GM20431 (cell line): Measurements from ENCODE around the gene USP24.

ENCODE experiments used
- in situ Hi-C: fragments of 300-500 bp; cut with MseI, MboI; formaldehyde crosslinking; loops from one replicate; pipeline ENCODE4 v1.15.0; 2020; ENCODE audit warnings: low sequenced_read_pairs; ENCODE audit not compliant: unreplicated experiment

USP24 gene

DNA sequence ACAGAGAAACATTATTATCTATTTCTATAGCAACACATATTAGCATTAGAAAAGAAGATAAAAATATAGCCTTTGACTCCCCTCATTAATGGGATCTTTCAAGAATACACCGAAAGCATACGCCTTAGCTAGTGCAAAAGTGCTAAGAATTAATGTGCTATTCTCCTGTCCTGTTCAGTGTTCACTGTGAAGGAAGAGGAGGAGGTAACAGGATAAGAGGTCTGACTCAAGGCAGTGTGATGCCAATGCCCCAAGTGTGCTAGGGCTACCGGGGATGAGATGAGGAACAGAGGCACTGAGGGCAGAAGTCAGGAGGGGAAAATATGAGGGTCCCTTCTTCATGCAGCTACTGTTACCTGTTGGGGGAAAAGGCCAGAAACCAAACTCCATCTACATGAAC lies 43.5 kb downstream of the USP24 start:
- in situ Hi-C loops = no loop called here

GRCh38 chr1:55170426-55170825 lies 44.7 kb downstream of the USP24 start:
- in situ Hi-C loops = no loop called here

- in situ Hi-C loops = no loop called here
Observed at GRCh38 chr1:55169126-55169525, 46.0 kb downstream of the USP24 start.

DNA sequence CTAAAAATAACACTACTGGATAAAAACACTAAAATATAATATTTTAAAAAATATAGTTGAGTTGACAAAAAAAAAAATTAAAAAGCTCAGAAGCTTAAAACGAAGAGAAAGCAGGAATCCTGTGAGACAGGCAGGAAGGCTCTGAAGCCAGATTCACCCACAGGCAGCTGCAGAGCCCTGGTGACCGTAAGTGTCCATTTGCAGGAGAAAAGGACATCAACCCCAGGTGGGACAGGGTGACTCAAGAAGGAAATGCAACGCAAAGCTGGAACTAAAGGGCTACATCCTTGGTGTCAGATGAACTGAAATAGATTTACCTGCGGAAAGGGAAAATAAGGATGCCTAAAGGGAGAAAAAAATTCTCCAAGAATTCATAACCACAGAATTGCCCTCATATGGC lies 46.8 kb downstream of the USP24 start:
- in situ Hi-C loops = no loop called here

DNA sequence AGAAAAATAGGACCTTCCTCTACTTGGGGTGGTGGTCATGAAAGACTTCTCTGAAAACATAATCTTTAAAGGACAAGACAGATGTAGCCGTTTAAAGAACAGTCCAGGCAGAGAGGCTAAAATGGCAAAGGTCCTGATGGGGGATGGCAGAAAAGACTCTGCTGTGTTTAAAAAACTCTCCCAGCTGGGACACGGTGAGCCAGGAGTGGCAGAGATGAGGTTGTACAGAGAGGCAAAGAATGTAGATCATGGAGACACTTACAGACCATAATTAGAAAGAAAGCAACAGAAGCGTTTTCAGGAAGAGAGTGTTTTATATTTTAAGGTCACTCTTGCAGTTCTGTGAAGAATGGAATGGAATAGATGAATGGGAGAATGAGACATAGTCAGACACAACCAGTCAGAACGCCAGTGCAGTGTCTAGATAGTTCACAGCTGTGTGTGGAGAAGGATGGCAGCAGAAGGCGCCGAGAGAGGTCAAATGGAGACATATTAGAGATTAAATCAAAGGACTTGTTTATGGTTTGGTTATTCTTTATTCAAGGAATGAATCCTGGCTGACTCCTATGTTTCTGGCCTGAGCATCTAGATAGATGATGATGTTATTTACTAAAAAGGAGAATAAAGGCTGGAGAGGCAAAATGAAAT lies 47.8 kb downstream of the USP24 start:
- in situ Hi-C loops = no loop called here

- in situ Hi-C loops = no loop called here
Observed at GRCh38 chr1:55164906-55165305, 50.3 kb downstream of the USP24 start.

DNA sequence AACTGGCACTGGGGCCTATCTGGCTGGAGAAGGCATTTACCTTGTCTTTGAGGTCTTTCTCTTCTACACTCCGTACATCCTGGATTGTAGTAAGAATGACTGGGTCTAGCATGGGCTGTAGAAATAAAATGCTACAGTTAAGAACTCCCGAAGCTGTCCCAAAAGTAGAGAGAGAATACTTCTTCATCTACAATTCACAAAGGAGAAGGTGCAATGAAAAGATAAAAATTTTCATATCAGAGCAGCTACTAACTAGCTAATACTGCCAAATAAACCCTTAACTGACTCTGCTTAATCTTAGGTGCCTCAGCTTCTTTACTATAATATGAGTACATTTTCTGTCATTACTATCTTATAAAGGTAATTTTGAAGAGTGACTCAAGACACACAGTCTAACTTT lies 55.6 kb downstream of the USP24 start:
- in situ Hi-C loops = no loop called here

- in situ Hi-C loops = no loop called here
Observed at GRCh38 chr1:55156608-55157007, 58.6 kb downstream of the USP24 start.

DNA sequence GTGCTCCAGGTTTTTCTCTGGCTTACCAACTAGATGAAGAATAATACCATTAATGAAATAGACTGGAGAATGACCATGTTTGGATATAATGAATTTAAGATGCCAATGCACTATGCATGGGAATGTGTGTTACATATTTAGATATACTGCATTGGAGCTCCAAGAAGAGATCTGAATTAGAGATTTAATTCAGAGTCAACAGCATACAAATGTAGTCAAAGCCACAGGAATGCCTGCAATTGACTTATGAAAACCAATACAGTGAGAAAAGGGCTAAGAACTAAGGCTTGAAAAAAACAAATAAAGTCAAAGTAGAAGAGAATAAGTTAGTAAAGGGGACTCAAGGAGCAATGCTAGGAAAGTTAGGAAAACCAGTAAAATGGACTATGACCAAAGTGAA lies 59.1 kb downstream of the USP24 start:
- in situ Hi-C loops = no loop called here

DNA sequence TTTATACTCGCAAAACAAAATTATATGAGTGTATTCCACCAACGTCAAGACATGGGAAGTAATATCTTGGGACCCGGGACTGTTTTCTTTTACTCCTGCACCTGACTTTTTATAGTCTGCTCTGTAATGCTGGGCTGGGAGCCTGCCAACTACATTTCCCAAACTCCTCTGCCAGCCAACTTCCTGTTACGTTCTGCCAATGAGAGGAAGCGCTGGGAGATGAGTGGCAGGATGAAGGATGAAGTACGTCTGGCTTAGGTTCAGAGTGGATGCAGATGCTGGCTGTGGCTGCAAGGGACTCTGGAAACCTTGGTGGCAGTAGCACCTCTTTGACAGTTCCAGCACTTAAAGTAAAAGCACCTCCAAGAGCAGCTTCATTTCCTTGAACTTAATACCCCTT lies 59.6 kb downstream of the USP24 start:
- in situ Hi-C loops = no loop called here

- in situ Hi-C loops = no loop called here
Observed at GRCh38 chr1:55154616-55155015, 60.5 kb downstream of the USP24 start.

DNA sequence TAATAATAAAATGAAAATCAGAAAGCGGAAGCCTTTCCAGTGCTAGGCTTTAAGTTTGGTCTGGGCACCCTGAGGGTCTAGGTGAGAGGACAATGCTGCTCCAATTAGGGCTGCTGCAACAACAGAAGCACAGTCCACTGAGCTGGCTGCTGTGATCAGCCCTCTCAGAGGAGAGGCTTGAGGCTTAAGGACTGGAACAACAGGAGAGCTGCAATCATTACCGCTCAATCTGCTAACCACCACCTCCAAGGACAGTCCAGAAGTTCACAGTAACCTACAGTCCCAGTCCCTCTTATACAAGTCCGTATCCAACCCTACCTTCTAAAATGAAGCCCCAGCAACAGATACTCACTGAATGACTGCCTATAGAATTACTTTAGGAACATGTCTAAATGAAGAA lies 62.1 kb downstream of the USP24 start:
- in situ Hi-C loops = no loop called here

DNA sequence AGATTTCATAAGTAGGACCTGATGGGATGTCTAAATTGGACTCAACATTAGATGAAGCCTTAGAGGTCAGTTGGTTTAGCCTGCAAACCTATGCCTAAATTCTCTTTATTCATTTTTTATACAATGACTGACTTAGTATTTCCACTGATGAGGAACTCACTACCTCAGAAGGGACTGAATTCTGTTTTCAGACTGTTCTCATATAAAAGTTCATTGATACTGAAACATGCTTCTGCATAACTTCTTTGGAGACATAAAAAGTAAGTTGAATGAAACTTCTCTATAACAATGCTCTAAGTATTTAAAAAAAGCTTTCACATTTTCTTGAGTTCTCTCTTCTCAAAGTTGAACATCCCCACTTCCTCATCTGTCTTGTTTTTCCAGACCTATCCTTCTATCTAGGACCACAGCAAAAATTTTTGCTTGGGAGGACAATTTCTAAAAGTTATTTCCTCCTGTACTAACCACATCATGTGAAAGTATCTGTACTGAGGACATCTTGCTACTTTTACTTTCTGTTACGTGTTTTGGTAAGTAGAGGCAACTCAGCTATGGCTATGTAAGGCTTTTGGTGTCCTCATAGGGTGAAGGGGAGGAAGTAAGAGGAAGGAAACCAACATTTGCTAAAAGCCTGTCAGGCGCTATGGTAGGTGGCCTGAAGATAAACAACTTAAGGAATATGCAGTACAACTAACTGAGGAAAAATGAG lies 64.1 kb downstream of the USP24 start:
- in situ Hi-C loops = no loop called here

- in situ Hi-C loops = no loop called here
Observed at GRCh38 chr1:55148676-55149075, 66.5 kb downstream of the USP24 start.

DNA sequence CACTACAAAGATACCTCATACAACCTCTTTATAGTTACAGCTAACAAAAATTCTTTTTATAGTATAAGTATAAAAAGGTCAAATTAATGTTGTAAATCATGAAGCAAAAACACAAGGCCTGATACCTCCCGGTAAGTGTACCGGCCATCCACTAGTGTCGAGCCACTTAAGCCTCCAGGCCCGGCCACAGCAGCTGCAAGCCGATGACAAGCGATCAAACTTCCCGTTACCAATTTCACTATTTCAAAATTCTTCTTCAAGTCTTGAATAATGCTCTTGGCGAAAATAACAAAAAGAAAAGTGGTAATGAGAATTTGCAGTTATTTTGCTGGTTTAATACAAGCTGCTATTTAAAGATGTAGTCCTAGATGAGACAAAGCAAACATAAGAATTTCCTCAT lies 67.6 kb downstream of the USP24 start:
- in situ Hi-C loops = no loop called here

GRCh38 chr1:55146781-55147180 lies 68.4 kb downstream of the USP24 start:
- in situ Hi-C loops = no loop called here

GRCh38 chr1:55144886-55145285 lies 70.3 kb downstream of the USP24 start:
- in situ Hi-C loops = no loop called here

DNA sequence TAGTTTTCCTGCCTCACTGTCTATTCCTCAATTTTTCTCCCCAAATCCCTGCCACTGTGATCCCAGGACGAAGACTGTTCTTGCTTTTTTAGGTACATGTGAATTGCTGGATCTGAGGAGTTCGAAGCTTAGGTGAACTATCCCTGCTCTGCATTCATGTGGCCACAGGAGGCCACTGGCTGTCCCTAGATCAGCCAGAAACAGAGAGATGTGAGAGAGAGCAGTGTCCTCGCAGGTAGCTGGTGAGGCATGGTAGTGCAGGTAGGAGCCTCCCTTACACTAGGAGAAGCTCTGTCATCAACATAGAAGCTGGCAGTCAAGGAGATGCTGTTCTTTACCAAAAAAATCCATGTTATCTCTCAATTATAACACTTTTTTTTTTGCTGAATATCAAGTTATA lies 71.5 kb downstream of the USP24 start:
- in situ Hi-C loops = no loop called here

GRCh38 chr1:55141295-55141893 lies 73.8 kb downstream of the USP24 start:
- in situ Hi-C loops = no loop called here

- in situ Hi-C loops = no loop called here
Observed at GRCh38 chr1:55140546-55140983, 74.6 kb downstream of the USP24 start.

- in situ Hi-C loops = no loop called here
Observed at GRCh38 chr1:55140137-55140536, 75.0 kb downstream of the USP24 start.
